ENCODE results near the gene UNC45B.
"Not testable (repeated sequence)": the region's sequence is repeated elsewhere in the genome, so short reads cannot be mapped to it uniquely, and the experiment has no call there.

UNC45B gene

DNA sequence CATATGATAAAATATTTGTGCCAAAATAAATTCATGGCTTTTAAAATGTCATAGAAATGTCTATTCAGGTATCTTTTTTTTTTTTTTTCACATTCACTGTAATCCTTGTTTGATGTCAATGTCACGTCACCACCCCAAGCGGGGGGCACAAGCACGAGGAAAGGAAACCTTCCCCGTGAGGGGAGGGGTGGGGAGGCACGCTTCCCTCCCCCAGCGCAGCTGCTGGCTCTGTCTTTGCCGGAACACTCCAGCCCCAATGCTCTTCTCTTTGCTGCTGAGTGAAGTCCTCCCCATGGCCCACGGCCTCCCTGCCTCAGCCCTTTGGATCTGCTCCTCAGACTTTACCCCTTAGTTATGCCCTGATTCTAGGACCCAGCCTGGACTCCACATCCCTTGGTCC lies 45.1 kb downstream of the UNC45B start:
- TF ChIP-seq, protein P1, sequence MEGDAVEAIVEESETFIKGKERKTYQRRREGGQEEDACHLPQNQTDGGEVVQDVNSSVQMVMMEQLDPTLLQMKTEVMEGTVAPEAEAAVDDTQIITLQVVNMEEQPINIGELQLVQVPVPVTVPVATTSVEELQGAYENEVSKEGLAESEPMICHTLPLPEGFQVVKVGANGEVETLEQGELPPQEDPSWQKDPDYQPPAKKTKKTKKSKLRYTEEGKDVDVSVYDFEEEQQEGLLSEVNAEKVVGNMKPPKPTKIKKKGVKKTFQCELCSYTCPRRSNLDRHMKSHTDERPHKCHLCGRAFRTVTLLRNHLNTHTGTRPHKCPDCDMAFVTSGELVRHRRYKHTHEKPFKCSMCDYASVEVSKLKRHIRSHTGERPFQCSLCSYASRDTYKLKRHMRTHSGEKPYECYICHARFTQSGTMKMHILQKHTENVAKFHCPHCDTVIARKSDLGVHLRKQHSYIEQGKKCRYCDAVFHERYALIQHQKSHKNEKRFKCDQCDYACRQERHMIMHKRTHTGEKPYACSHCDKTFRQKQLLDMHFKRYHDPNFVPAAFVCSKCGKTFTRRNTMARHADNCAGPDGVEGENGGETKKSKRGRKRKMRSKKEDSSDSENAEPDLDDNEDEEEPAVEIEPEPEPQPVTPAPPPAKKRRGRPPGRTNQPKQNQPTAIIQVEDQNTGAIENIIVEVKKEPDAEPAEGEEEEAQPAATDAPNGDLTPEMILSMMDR (IDR thresholded peaks at IDR 0.05; ENCODE audit: low read depth, low read length, missing control alignments), result no peak
- no peak overlapping the region for H3K4me3 ChIP-seq (replicated peaks; ENCODE audit: low read depth, low read length)
- DNase-seq (ENCODE audit: extremely low read depth, low read depth), result no peak

- DNase-seq (ENCODE audit: extremely low read depth, low read depth), result not testable (repeated sequence)
These were observed 46.4 kb downstream of the UNC45B start, which contains the start of gene SLC35G3 for GRCh38 chr17:35194001-35194400. TSS of gene SLC35G3 (minus strand) at chr17:35194393. CDS start at chr17:35194307, 86 bp downstream.

GRCh38 chr17:35195062-35195461 lies 47.4 kb downstream of the UNC45B start:
- H3K4me3 ChIP-seq (replicated peaks; ENCODE audit: low read depth, low read length); DNase-seq (ENCODE audit: extremely low read depth, low read depth): not testable (repeated sequence)

More at GRCh38 chr17:35194001-35194400, 46.4 kb downstream of the UNC45B start, which contains the start of gene SLC35G3:
- not testable (repeated sequence) for H3K4me3 ChIP-seq (replicated peaks; ENCODE audit: low read depth, low read length)

DNA sequence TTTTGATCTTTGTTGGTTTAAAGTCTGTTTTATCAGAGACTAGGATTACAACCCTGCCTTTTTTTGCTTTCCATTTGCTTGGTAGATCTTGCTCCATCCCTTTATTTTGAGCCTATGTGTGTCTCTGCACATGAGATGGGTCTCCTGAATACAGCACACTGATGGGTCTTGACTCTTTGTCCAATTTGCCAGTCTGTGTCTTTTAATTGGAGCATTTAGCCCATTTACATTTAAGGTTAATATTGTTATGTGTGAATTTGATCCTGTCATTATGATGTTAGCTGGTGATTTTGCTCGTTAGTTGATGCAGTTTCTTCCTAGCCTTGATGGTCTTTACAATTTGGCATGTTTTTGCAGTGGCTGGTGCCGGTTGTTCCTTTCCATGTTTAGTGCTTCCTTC lies 55.0 kb downstream of the UNC45B start:
- H3K4me3 ChIP-seq (replicated peaks; ENCODE audit: low read depth, low read length), result not testable (repeated sequence)

GRCh38 chr17:35210741-35211140 lies 63.1 kb downstream of the UNC45B start:
- H3K4me3 ChIP-seq (replicated peaks; ENCODE audit: low read depth, low read length), result no peak overlapping the region
- DNase-seq (ENCODE audit: extremely low read depth, low read depth), result no peak
- TF ChIP-seq, protein P1 (IDR thresholded peaks at IDR 0.05; ENCODE audit: low read depth, low read length, missing control alignments), result no peak

More for the DNA sequence above, 55.0 kb downstream of the UNC45B start:
- not testable (repeated sequence) for DNase-seq (ENCODE audit: extremely low read depth, low read depth)

- DNase-seq (ENCODE audit: extremely low read depth, low read depth), result no peak
- H3K4me3 ChIP-seq (replicated peaks; ENCODE audit: low read depth, low read length), result no peak overlapping the region
- TF ChIP-seq, protein P1 (IDR thresholded peaks at IDR 0.05; ENCODE audit: low read depth, low read length, missing control alignments), result no peak
These were observed 65.1 kb downstream of the UNC45B start for GRCh38 chr17:35212668-35213067.

DNA sequence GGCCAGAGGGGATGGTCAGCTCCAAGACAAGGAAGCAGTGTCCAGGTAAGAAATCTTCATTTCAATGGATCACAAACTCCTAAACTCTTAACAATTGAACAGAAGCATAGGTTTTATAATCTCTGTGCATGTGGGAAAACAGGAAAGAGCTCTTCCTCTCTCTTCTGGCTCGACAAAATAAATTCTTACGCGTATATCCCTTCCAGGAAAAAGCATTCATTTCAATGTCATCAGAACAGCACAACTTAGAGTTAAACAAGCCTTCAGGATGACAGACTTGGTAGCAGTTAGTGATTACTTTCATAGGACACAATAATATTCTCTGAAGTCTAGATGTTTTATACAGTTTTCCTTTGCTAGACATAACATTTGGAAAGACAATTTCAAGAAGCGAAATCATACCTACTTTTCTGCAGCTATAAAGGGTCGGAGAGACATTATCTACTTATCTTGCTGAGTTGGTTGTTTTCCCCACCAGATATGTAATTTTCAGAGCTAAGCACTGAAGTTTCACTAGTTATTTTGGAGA lies 65.9 kb downstream of the UNC45B start:
- DNase-seq (ENCODE audit: extremely low read depth, low read depth), result no peak
- no peak overlapping the region for H3K4me3 ChIP-seq (replicated peaks; ENCODE audit: low read depth, low read length)
- TF ChIP-seq, protein P1 (IDR thresholded peaks at IDR 0.05; ENCODE audit: low read depth, low read length, missing control alignments), result no peak

- TF ChIP-seq, protein P1 (IDR thresholded peaks at IDR 0.05; ENCODE audit: low read depth, low read length, missing control alignments), result no peak
- H3K4me3 ChIP-seq (replicated peaks; ENCODE audit: low read depth, low read length), result no peak overlapping the region
- no peak for DNase-seq (ENCODE audit: extremely low read depth, low read depth)
These were observed 66.6 kb downstream of the UNC45B start for GRCh38 chr17:35214192-35214591.
